Neural cell (in vitro differentiated cells): ENCODE measurements around the gene EFR3B. TPM values are rescaled to one million over a fixed set of nuclear protein-coding genes. Genes with fewer than 3 reads are reported as not detected.

Experiments used
- H2AFZ ChIP-seq: fragments of 200-600, 300-800 bp; sonication (generic), shearing (Covaris generic); 2 replicates; pipeline ENCODE4 v1.6.0; 2014; ENCODE audit warnings: low read depth, mild to moderate bottlenecking, antibody characterized with exemption, low read length, moderate library complexity
- H3F3A ChIP-seq: fragments of 200-600 bp; shearing (Covaris generic); 2 replicates; pipeline ENCODE4 v1.6.1; 2016; ENCODE audit warnings: mild to moderate bottlenecking, moderate library complexity, mixed read lengths, antibody characterized with exemption, low read length; ENCODE audit not compliant: insufficient read depth, poor library complexity, severe bottlenecking
- H3K27ac ChIP-seq: fragments of 200-600, 300-800 bp; sonication (generic), shearing (Covaris generic); 2 replicates; pipeline ENCODE4 v1.5.1; 2014; ENCODE audit warnings: mild to moderate bottlenecking, low read length, moderate library complexity
- H3K27me3 ChIP-seq: fragments of 300-800, 200-600 bp; sonication (generic), shearing (Covaris generic); 2 replicates; pipeline ENCODE4 v1.6.0; 2014; ENCODE audit warnings: mild to moderate bottlenecking, low read depth, low read length, moderate library complexity; ENCODE audit not compliant: insufficient read depth
- H3K36me3 ChIP-seq: fragments of 300-800, 200-600 bp; sonication (generic), shearing (Covaris generic); 2 replicates; pipeline ENCODE4 v1.5.1; 2014; ENCODE audit warnings: mild to moderate bottlenecking, antibody characterized with exemption, low read length, moderate library complexity; ENCODE audit not compliant: insufficient read depth
- H3K4me2 ChIP-seq: fragments of 300-800, 200-600 bp; sonication (generic), shearing (Covaris generic); 2 replicates; pipeline ENCODE4 v1.6.0; 2014; ENCODE audit warnings: mild to moderate bottlenecking, low read length
- H3K4me3 ChIP-seq: fragments of 300-800, 200-600 bp; sonication (generic), shearing (Covaris generic); 2 replicates; pipeline ENCODE4 v1.5.1; 2014; ENCODE audit warnings: mild to moderate bottlenecking, low read length, moderate library complexity
- H3K79me2 ChIP-seq: fragments of 200-600 bp; shearing (Covaris generic); replicated peaks from 2 replicates; pipeline ENCODE4 v1.6.0; 2014; ENCODE audit warnings: mild to moderate bottlenecking, low read length, moderate library complexity; ENCODE audit not compliant: insufficient read depth
- H3K9ac ChIP-seq: fragments of 300-800, 200-600 bp; sonication (generic), shearing (Covaris generic); 2 replicates; pipeline ENCODE4 v1.6.1; 2016; ENCODE audit warnings: mild to moderate bottlenecking, low read length, mixed read lengths
- H3K9me2 ChIP-seq: fragments of 200-600 bp; shearing (Covaris generic); 2 replicates; pipeline ENCODE4 v1.6.1; 2016; ENCODE audit warnings: mild to moderate bottlenecking, low read length, mixed read lengths; ENCODE audit not compliant: insufficient read depth
- H3K9me3 ChIP-seq: fragments of 200-600, 300-800 bp; sonication (generic), shearing (Covaris generic); 2 replicates; pipeline ENCODE4 v1.6.1; 2016; ENCODE audit warnings: mild to moderate bottlenecking, mixed run types, low read length, moderate library complexity, mixed read lengths
- H4K20me1 ChIP-seq: fragments of 200-600 bp; shearing (Covaris generic); 2 replicates; pipeline ENCODE4 v1.6.1; 2016; ENCODE audit warnings: mild to moderate bottlenecking, mixed run types; ENCODE audit not compliant: insufficient read depth
- EP300 ChIP-seq: fragments of 450-650 bp; conservative IDR thresholded peaks from 2 replicates; pipeline ENCODE4 v1.6.1; 2014; ENCODE audit warnings: antibody characterized with exemption, mild to moderate bottlenecking, moderate library complexity; ENCODE audit not compliant: poor library complexity, severe bottlenecking
- EZH2 ChIP-seq: fragments of 200-600, 300-800 bp; shearing (Covaris generic), sonication (generic); IDR thresholded peaks from 2 replicates; pipeline ENCODE4 v1.6.1; 2014; ENCODE audit warnings: antibody characterized with exemption, low read length, borderline replicate concordance, mild to moderate bottlenecking; ENCODE audit not compliant: insufficient read depth, poor library complexity, severe bottlenecking
- MXI1 ChIP-seq: fragments of 450-650 bp; conservative IDR thresholded peaks from 2 replicates; pipeline ENCODE4 v1.6.1; 2014; ENCODE audit warnings: antibody characterized with exemption, mild to moderate bottlenecking; ENCODE audit not compliant: poor library complexity, severe bottlenecking
- POLR2AphosphoS5 ChIP-seq: IDR thresholded peaks from 2 replicates; pipeline ENCODE4 v1.6.1; 2012
- RAD21 ChIP-seq: fragments of 450-650 bp; conservative IDR thresholded peaks from 2 replicates; pipeline ENCODE4 v1.6.1; 2014; ENCODE audit warnings: antibody characterized with exemption, mild to moderate bottlenecking, moderate library complexity
- REST ChIP-seq: IDR thresholded peaks from 2 replicates; pipeline ENCODE4 v1.6.1; 2012; ENCODE audit warnings: borderline replicate concordance
- SMC3 ChIP-seq: fragments of 450-650 bp; conservative IDR thresholded peaks from 2 replicates; pipeline ENCODE4 v1.6.1; 2014; ENCODE audit warnings: antibody characterized with exemption, mild to moderate bottlenecking, moderate library complexity; ENCODE audit not compliant: poor library complexity
- TAF1 ChIP-seq: IDR thresholded peaks from 2 replicates; pipeline ENCODE4 v1.6.1; 2012; ENCODE audit warnings: low read depth
- polyA plus RNA-seq: library from polyadenylated mRNA; depleted of rRNA; stranded (reverse); fragments of >200 nt; gene quantifications from 2 replicates; pipeline ENCODE4 v1.2.3, GENCODE V29; 2014
- TF ChIP-seq, protein P1 (sequence below): fragments of 450-650 bp; IDR thresholded peaks from 2 replicates; pipeline ENCODE4 v1.5.1; 2014; ENCODE audit warnings: antibody characterized with exemption, mild to moderate bottlenecking, moderate library complexity; ENCODE audit not compliant: poor library complexity, severe bottlenecking

Gene EFR3B
- polyA plus RNA-seq, 1 donor from 2014 or later: 29.3 TPM

- Histone ChIP-seq H2AFZ (no peak overlapping the region), H3K27ac (no peak overlapping the region), H3K4me2 (no peak overlapping the region), H3K27me3 (no peaks in the 10 kb centered on the region), H3K9me2 (no peaks in the 10 kb centered on the region), H4K20me1 (no peaks in the 10 kb centered on the region), H3K4me3 (no peak overlapping the region), H3F3A (no peaks in the 10 kb centered on the region), H3K36me3 (no peaks in the 10 kb centered on the region), H3K9me3 (no peaks in the 10 kb centered on the region), H3K79me2 (no peaks in the 10 kb centered on the region), H3K9ac (no peak overlapping the region)
- no peak for TF ChIP-seq REST
These were observed 74.0 kb downstream of the EFR3B start for GRCh38 chr2:25115902-25116301.

DNA sequence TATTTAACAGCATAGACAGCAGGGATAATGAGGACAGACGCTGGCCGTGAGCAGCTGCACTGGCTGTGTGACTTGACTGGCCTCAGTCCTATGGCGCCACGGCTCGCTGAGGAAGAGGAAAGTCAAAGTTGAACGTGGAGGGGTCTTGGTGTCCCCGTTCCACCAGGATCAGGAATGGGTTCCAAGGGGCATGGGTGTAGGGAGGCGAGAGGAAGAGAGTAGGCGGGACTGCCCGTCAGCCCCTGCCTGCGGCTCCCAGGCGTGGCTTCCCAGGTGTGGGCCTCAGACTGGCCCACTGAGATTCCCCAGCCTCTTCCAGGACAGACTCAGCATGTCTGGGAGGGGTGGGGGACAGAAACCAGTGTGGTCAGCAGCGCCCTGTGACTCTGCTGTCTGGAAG is 75.1 kb downstream of the EFR3B start:
- Histone ChIP-seq H3K9me3 (no peaks in the 10 kb centered on the region), H4K20me1 (no peaks in the 10 kb centered on the region), H3K36me3 (no peaks in the 10 kb centered on the region), H3F3A (no peaks in the 10 kb centered on the region), H3K9me2 (no peaks in the 10 kb centered on the region), H3K79me2 (no peaks in the 10 kb centered on the region), H3K27me3 (no peaks in the 10 kb centered on the region), H3K4me3 (no peak overlapping the region), H2AFZ (no peak overlapping the region), H3K4me2 (no peak overlapping the region), H3K27ac (no peak overlapping the region), H3K9ac (no peak overlapping the region)
- TF ChIP-seq POLR2AphosphoS5 (no peak), EP300 (no peak), EZH2 (no peak), SMC3 (no peak), TAF1 (no peak), REST (no peak), RAD21 (no peak), MXI1 (no peak)
- TF ChIP-seq, protein P1, sequence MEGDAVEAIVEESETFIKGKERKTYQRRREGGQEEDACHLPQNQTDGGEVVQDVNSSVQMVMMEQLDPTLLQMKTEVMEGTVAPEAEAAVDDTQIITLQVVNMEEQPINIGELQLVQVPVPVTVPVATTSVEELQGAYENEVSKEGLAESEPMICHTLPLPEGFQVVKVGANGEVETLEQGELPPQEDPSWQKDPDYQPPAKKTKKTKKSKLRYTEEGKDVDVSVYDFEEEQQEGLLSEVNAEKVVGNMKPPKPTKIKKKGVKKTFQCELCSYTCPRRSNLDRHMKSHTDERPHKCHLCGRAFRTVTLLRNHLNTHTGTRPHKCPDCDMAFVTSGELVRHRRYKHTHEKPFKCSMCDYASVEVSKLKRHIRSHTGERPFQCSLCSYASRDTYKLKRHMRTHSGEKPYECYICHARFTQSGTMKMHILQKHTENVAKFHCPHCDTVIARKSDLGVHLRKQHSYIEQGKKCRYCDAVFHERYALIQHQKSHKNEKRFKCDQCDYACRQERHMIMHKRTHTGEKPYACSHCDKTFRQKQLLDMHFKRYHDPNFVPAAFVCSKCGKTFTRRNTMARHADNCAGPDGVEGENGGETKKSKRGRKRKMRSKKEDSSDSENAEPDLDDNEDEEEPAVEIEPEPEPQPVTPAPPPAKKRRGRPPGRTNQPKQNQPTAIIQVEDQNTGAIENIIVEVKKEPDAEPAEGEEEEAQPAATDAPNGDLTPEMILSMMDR: no peak
